Fibroblast of the aortic adventitia (primary cell): Measurements from ENCODE around the gene MOB3C. TPM values are rescaled to one million over a fixed set of nuclear protein-coding genes. Genes with fewer than 3 reads are reported as not detected.

Experiments used
- DNase-seq: peaks from one replicate; pipeline ENCODE4 v3.0.0-alpha.2; 2010; ENCODE audit warnings: low read depth
- H3K4me3 ChIP-seq: 2 replicates; pipeline ENCODE4 v1.5.1; 2011; ENCODE audit warnings: low read depth, mild to moderate bottlenecking, control low read depth, low read length, moderate library complexity
- CTCF ChIP-seq: IDR thresholded peaks from 2 replicates; pipeline ENCODE4 v1.5.1; 2011; ENCODE audit warnings: mild to moderate bottlenecking, low read length, control low read depth, inconsistent platforms; ENCODE audit not compliant: insufficient read depth
- total RNA-seq: library from RNA; depleted of rRNA; stranded (reverse); fragments of >200 nt; gene quantifications from 2 replicates; pipeline ENCODE4 v1.2.3, GENCODE V29; 2012; ENCODE audit warnings: low replicate concordance

MOB3C gene
- total RNA-seq, 1 donor = 7.0 TPM

- TF ChIP-seq CTCF = no peak
- H3K4me3 ChIP-seq = no peak overlapping the region
- peak; percentile 55 for DNase-seq
Observed at GRCh38 chr1:46646844-46647243, 30.2 kb upstream of the MOB3C start.

GRCh38 chr1:46646331-46646730 is 29.7 kb upstream of the MOB3C start:
- DNase-seq = peak; percentile 32
- no peak overlapping the region for H3K4me3 ChIP-seq
- TF ChIP-seq CTCF = no peak

- no peak for DNase-seq
Observed at GRCh38 chr1:46645815-46646214, 29.2 kb upstream of the MOB3C start.

GRCh38 chr1:46643368-46643775 is 26.8 kb upstream of the MOB3C start:
- no peak overlapping the region for H3K4me3 ChIP-seq
- TF ChIP-seq CTCF = no peak
- peak; percentile 75 for DNase-seq

More at GRCh38 chr1:46645815-46646214, 29.2 kb upstream of the MOB3C start:
- H3K4me3 ChIP-seq = no peak overlapping the region
- no peak for TF ChIP-seq CTCF

GRCh38 chr1:46642115-46642680 is 25.6 kb upstream of the MOB3C start:
- no peak overlapping the region for H3K4me3 ChIP-seq
- TF ChIP-seq CTCF = no peak
- no peak for DNase-seq

- no peak for DNase-seq
- no peak for TF ChIP-seq CTCF
- no peak overlapping the region for H3K4me3 ChIP-seq
Observed at GRCh38 chr1:46639547-46639946, 22.9 kb upstream of the MOB3C start.

- no peak for DNase-seq
- H3K4me3 ChIP-seq = no peak overlapping the region
- TF ChIP-seq CTCF = no peak
Observed at GRCh38 chr1:46638921-46639320, 22.3 kb upstream of the MOB3C start.
